NCI-H446 (cell line): ENCODE data around the gene PACSIN1.

Experiments used
- DNase-seq, 2 experiments: peaks; one replicate each; lab custom pipeline; 2025; lab: John Stamatoyannopoulos, UW

Gene PACSIN1

GRCh38 chr6:34583461-34583860, 117.6 kb downstream of the PACSIN1 start:
- no peak for DNase-seq

- DNase-seq: no peak
Observed at GRCh38 chr6:34583861-34584604, 118.2 kb downstream of the PACSIN1 start.

GRCh38 chr6:34584694-34585093, 118.8 kb downstream of the PACSIN1 start:
- no peak for DNase-seq
